A549 (cell line): ENCODE measurements around the gene CACNA1D. TPM values are rescaled to one million over a fixed set of nuclear protein-coding genes. Genes with fewer than 3 reads are reported as not detected.
A peak's percentile ranks its signal among the peaks of the same experiment; 100 is the strongest.

Experiments
- ATAC-seq, 2 experiments: fragments of 200-7000 bp in 1 of 2; fragments of >200 bp in 1 of 2; cut with Nextera tagmentation in 1 of 2; cut with Tn5 transposase in 1 of 2; 3 replicates each; pipeline versions ENCODE4 v1.8.0 to v1.9.1; 2018 to 2020; ENCODE audit warnings: mild to moderate bottlenecking in 1 of 2, moderate library complexity in 1 of 2
- CTCF ChIA-PET: fragments of 300-600 bp; sonication (Branson Sonifier 250); formaldehyde crosslinking; extraction: SDS; loops from one replicate; lab custom pipeline; 2021; ENCODE audit warnings: antibody characterized with exemption, inconsistent platforms; lab: Yijun Ruan, JAX
- POLR2A ChIA-PET: fragments of 350-600 bp; formaldehyde crosslinking; extraction: SDS; loops from one replicate; lab custom pipeline; 2021; ENCODE audit warnings: antibody characterized with exemption, inconsistent platforms; lab: Yijun Ruan, JAX
- DNase-seq, 2 experiments: peaks; one replicate each; pipeline versions ENCODE4 v3.0.0 to v3.0.0-alpha.2; 2011 to 2016; ENCODE audit warnings: low read depth in 1 of 2, low spot score in 1 of 2
- FAIRE-seq: peaks from 2 replicates; lab custom pipeline; 2011; peaks lifted over from hg19 to GRCh38; lab: Jason Lieb, UNC
- H3K27ac ChIP-seq, 2 experiments: fragments of >200 bp; sonication (Bioruptor Twin); formaldehyde crosslinking; 3 replicates each; pipeline ENCODE4 v1.5.1; 2016 to 2017
- H3K4me1 ChIP-seq: fragments of >200 bp; sonication (Bioruptor Twin); formaldehyde crosslinking; 3 replicates; pipeline ENCODE4 v1.6.1; 2016
- H3K4me2 ChIP-seq: fragments of >200 bp; sonication (Bioruptor Twin); formaldehyde crosslinking; 3 replicates; pipeline ENCODE4 v1.6.1; 2016
- H3K4me3 ChIP-seq: fragments of >200 bp; sonication (Bioruptor Twin); formaldehyde crosslinking; 3 replicates; pipeline ENCODE4 v1.5.1; 2016
- H3K9me3 ChIP-seq: fragments of >200 bp; sonication (Bioruptor Twin); formaldehyde crosslinking; 3 replicates; pipeline ENCODE4 v1.6.1; 2016
- BCL3 ChIP-seq: fragments of >200 bp; sonication (Bioruptor Twin); formaldehyde crosslinking; IDR thresholded peaks from 3 replicates; pipeline ENCODE4 v1.6.1; 2016
- BHLHE40 ChIP-seq: IDR thresholded peaks from 2 replicates; pipeline ENCODE4 v1.6.1; 2012; ENCODE audit warnings: low read depth, low read length, inconsistent platforms
- CBX2 ChIP-seq: fragments of 200-600 bp; sonication (generic); IDR thresholded peaks from 2 replicates; pipeline ENCODE4 v1.6.1; 2016; ENCODE audit warnings: low read depth, mild to moderate bottlenecking, borderline replicate concordance
- CHD4 ChIP-seq: fragments of 200-600 bp; sonication (generic); IDR thresholded peaks from 2 replicates; pipeline ENCODE4 v1.6.1; 2016; ENCODE audit warnings: antibody characterized with exemption, mild to moderate bottlenecking, borderline replicate concordance
- E2F6 ChIP-seq: IDR thresholded peaks from 2 replicates; pipeline ENCODE4 v1.6.1; 2012; ENCODE audit warnings: low read depth, borderline replicate concordance
- EHMT2 ChIP-seq: fragments of 200-600 bp; sonication (generic); IDR thresholded peaks from 2 replicates; pipeline ENCODE4 v1.6.1; 2016; ENCODE audit warnings: antibody characterized with exemption, low read depth, mild to moderate bottlenecking, moderate library complexity
- EP300 ChIP-seq, 2 experiments: fragments of >200 bp; sonication (Bioruptor Twin); formaldehyde crosslinking; IDR thresholded peaks; 2 replicates in 1 of 2; 3 replicates in 1 of 2; pipeline ENCODE4 v1.6.1; 2016 to 2017
- FOSL2 ChIP-seq, 2 experiments: fragments of 450-650 bp in 1 of 2; fragments of >200 bp in 1 of 2; sonication (Bioruptor Twin) in 1 of 2; formaldehyde crosslinking; IDR thresholded peaks; 2 replicates each; pipeline versions ENCODE4 v1.5.0 to v1.6.1; 2016 to 2020; ENCODE audit warnings: mild to moderate bottlenecking in 1 of 2, moderate library complexity in 1 of 2
- HDAC2 ChIP-seq: fragments of 200-600 bp; sonication (generic); IDR thresholded peaks from 2 replicates; pipeline ENCODE4 v1.6.1; 2016
- HEYL ChIP-seq: fragments of 250-450 bp; sonication (Bioruptor Pico); IDR thresholded peaks from 2 replicates; pipeline ENCODE4 v1.8.0; 2021; ENCODE audit warnings: mild to moderate bottlenecking, moderate library complexity
- HMGXB4 ChIP-seq: fragments of 250-450 bp; sonication (Bioruptor Pico); IDR thresholded peaks from 2 replicates; pipeline ENCODE4 v1.5.0; 2021; ENCODE audit warnings: mild to moderate bottlenecking, moderate library complexity, borderline replicate concordance
- HOXA7 ChIP-seq: fragments of 250-450 bp; sonication (Bioruptor Pico); IDR thresholded peaks from 2 replicates; pipeline ENCODE4 v1.5.0; 2020; ENCODE audit warnings: mild to moderate bottlenecking, moderate library complexity
- JUN ChIP-seq, 2 experiments: fragments of >200 bp; sonication (Bioruptor Twin); formaldehyde crosslinking; IDR thresholded peaks; 2 replicates in 1 of 2; 3 replicates in 1 of 2; pipeline ENCODE4 v1.6.1; 2016 to 2017
- KDM1A ChIP-seq: fragments of 200-600 bp; sonication (generic); IDR thresholded peaks from 2 replicates; pipeline ENCODE4 v1.6.1; 2016; ENCODE audit warnings: low read depth, mild to moderate bottlenecking
- MYC ChIP-seq: IDR thresholded peaks from 2 replicates; pipeline ENCODE4 v1.6.1; 2012; ENCODE audit warnings: mild to moderate bottlenecking, inconsistent platforms, low read length, improper control_type of control experiment, borderline replicate concordance
- PBX3 ChIP-seq: IDR thresholded peaks from 2 replicates; pipeline ENCODE4 v1.6.1; 2012
- POLR2AphosphoS2 ChIP-seq: conservative IDR thresholded peaks from 2 replicates; pipeline ENCODE4 v1.6.1; 2012; ENCODE audit warnings: low read length, improper control_type of control experiment, inconsistent platforms
- RAD21 ChIP-seq, 2 experiments: fragments of >200 bp in 1 of 2; sonication (Bioruptor Twin) in 1 of 2; formaldehyde crosslinking in 1 of 2; IDR thresholded peaks in 1 of 2; conservative IDR thresholded peaks in 1 of 2; 2 replicates in 1 of 2; 3 replicates in 1 of 2; pipeline ENCODE4 v1.6.1; 2012 to 2018; ENCODE audit warnings: inconsistent platforms in 1 of 2
- RCOR1 ChIP-seq: fragments of 150-350 bp; IDR thresholded peaks from 2 replicates; pipeline ENCODE4 v1.6.1; 2014; ENCODE audit warnings: antibody characterized with exemption, low read length, low read depth
- RNF2 ChIP-seq: fragments of 200-600 bp; sonication (generic); IDR thresholded peaks from 2 replicates; pipeline ENCODE4 v1.6.1; 2016; ENCODE audit warnings: low read depth, mild to moderate bottlenecking, antibody characterized with exemption, moderate library complexity, borderline replicate concordance
- SMC3 ChIP-seq: fragments of >200 bp; sonication (Bioruptor Twin); formaldehyde crosslinking; IDR thresholded peaks from 3 replicates; pipeline ENCODE4 v1.6.1; 2018; ENCODE audit warnings: inconsistent platforms
- USF2 ChIP-seq: fragments of 450-650 bp; IDR thresholded peaks from 2 replicates; pipeline ENCODE4 v1.6.1; 2014; ENCODE audit warnings: antibody characterized with exemption
- ZSCAN20 ChIP-seq: fragments of 250-450 bp; sonication (Bioruptor Pico); IDR thresholded peaks from 2 replicates; pipeline ENCODE4 v1.8.0; 2022; ENCODE audit warnings: mild to moderate bottlenecking, moderate library complexity
- WGBS: methylation state at CpG from one replicate; pipeline ENCODE4 v1.1.6; 2017; ENCODE audit errors: missing lambda C conversion rate; 5-methylcytosine and 5-hydroxymethylcytosine counted together
- polyA plus RNA-seq, 4 experiments: library from polyadenylated mRNA; depleted of rRNA in 3 of 4; stranded (reverse); fragments of >200 nt; fragmentation: RNase III in 1 of 4; extraction: RNeasy Plus Mini Kit Qiagen cat#74134 plus additional on column Dnase treatment in 1 of 4; gene quantifications; 2 replicates in 3 of 4; 3 replicates in 1 of 4; pipeline ENCODE4 v1.2.3, GENCODE V29; 2011 to 2017

The CACNA1D gene
- polyA plus RNA-seq, 2 of the 4 experiments (the other 2 are of a cell fraction), result 1.1 to 10.7 TPM

GRCh38 chr3:53823026-53823955, 328.9 kb downstream of the CACNA1D start:
- CTCF ChIA-PET, result no interaction called here
- TF ChIP-seq HEYL (CRISPR knock-in tag) (no peak), POLR2AphosphoS2 (no peak), BHLHE40 (no peak), RAD21 (conservative IDR thresholded peaks at IDR 0.05 in 1 of 2, IDR thresholded peaks at IDR 0.05 in 1 of 2) (no peak)
- H3K4me1 ChIP-seq, result no peaks in the 10 kb centered on the region
- POLR2A ChIA-PET, result no interaction called here
- H3K27ac ChIP-seq, result no peak overlapping the region
- no peak overlapping the region for H3K4me3 ChIP-seq
- FAIRE-seq (no peak), DNase-seq (no peak), ATAC-seq (peak; percentile 44 to 45; a peak in 2 of 6 replicates)
- no peaks in the 10 kb centered on the region for H3K9me3 ChIP-seq
- H3K4me2 ChIP-seq, result no peak overlapping the region
- WGBS, result 95% methylated on average over 20 of the region's 67 CpGs

GRCh38 chr3:53823956-53824657, 329.7 kb downstream of the CACNA1D start:
- WGBS, result 73% methylated on average over 8 of the region's 10 CpGs
- H3K4me1 ChIP-seq, result no peaks in the 10 kb centered on the region
- TF ChIP-seq HMGXB4 (CRISPR knock-in tag), result no peak
- TF ChIP-seq MYC, result no peak
- no peak for TF ChIP-seq SMC3
- TF ChIP-seq HOXA7 (CRISPR knock-in tag), result no peak
- TF ChIP-seq E2F6, result no peak
- ChIA-PET CTCF (no interaction called here), POLR2A (no interaction called here)
- no peak overlapping the region for H3K4me3 ChIP-seq
- H3K4me2 ChIP-seq, result no peak overlapping the region
- no peak overlapping the region for H3K27ac ChIP-seq
- ATAC-seq (no peak), DNase-seq (no peak), FAIRE-seq (no peak)
- H3K9me3 ChIP-seq, result no peaks in the 10 kb centered on the region

GRCh38 chr3:53824795-53825194, 330.4 kb downstream of the CACNA1D start:
- FAIRE-seq, result no peak
- ChIA-PET POLR2A (no interaction called here), CTCF (no interaction called here)
- Histone ChIP-seq H3K4me1 (no peaks in the 10 kb centered on the region), H3K27ac (no peak overlapping the region), H3K4me2 (no peak overlapping the region), H3K4me3 (no peak overlapping the region), H3K9me3 (no peaks in the 10 kb centered on the region)
- 93% methylated on average over 4 of the region's 4 CpGs for WGBS
- no peak for ATAC-seq
- TF ChIP-seq KDM1A (no peak), JUN (IDR thresholded peaks at IDR 0.05) (no peak), HDAC2 (no peak), HEYL (CRISPR knock-in tag) (no peak), CHD4 (no peak), CBX2 (no peak), HOXA7 (CRISPR knock-in tag) (no peak), EP300 (IDR thresholded peaks at IDR 0.05) (no peak), RNF2 (no peak), SMC3 (no peak), RCOR1 (no peak), USF2 (no peak), ZSCAN20 (CRISPR knock-in tag) (no peak), EHMT2 (no peak), E2F6 (no peak), BCL3 (no peak), FOSL2 (IDR thresholded peaks at IDR 0.05) (no peak), FOSL2 (CRISPR knock-in tag; IDR thresholded peaks at IDR 0.05) (no peak), PBX3 (no peak)
- no peak for DNase-seq
